A549 (cell line): ENCODE data around the gene HBZ. TPM values are rescaled to one million over a fixed set of nuclear protein-coding genes. Genes with fewer than 3 reads are reported as not detected.

ENCODE experiments used
- ATAC-seq, 2 experiments: fragments of 200-7000 bp in 1 of 2; fragments of >200 bp in 1 of 2; cut with Nextera tagmentation in 1 of 2; cut with Tn5 transposase in 1 of 2; 3 replicates each; pipeline versions ENCODE4 v1.8.0 to v1.9.1; 2018 to 2020; ENCODE audit warnings: mild to moderate bottlenecking in 1 of 2, moderate library complexity in 1 of 2
- CTCF ChIA-PET: fragments of 300-600 bp; sonication (Branson Sonifier 250); formaldehyde crosslinking; extraction: SDS; loops from one replicate; lab custom pipeline; 2021; ENCODE audit warnings: antibody characterized with exemption, inconsistent platforms; lab: Yijun Ruan, JAX
- POLR2A ChIA-PET: fragments of 350-600 bp; formaldehyde crosslinking; extraction: SDS; loops from one replicate; lab custom pipeline; 2021; ENCODE audit warnings: antibody characterized with exemption, inconsistent platforms; lab: Yijun Ruan, JAX
- DNase-seq, 2 experiments: peaks; one replicate each; pipeline versions ENCODE4 v3.0.0 to v3.0.0-alpha.2; 2011 to 2016; ENCODE audit warnings: low read depth in 1 of 2, low spot score in 1 of 2
- FAIRE-seq: peaks from 2 replicates; lab custom pipeline; 2011; peaks lifted over from hg19 to GRCh38; lab: Jason Lieb, UNC
- H3K27ac ChIP-seq, 2 experiments: fragments of >200 bp; sonication (Bioruptor Twin); formaldehyde crosslinking; 3 replicates each; pipeline ENCODE4 v1.5.1; 2016 to 2017
- H3K4me1 ChIP-seq: fragments of >200 bp; sonication (Bioruptor Twin); formaldehyde crosslinking; 3 replicates; pipeline ENCODE4 v1.6.1; 2016
- H3K4me2 ChIP-seq: fragments of >200 bp; sonication (Bioruptor Twin); formaldehyde crosslinking; 3 replicates; pipeline ENCODE4 v1.6.1; 2016
- H3K4me3 ChIP-seq: fragments of >200 bp; sonication (Bioruptor Twin); formaldehyde crosslinking; 3 replicates; pipeline ENCODE4 v1.5.1; 2016
- H3K9me3 ChIP-seq: fragments of >200 bp; sonication (Bioruptor Twin); formaldehyde crosslinking; 3 replicates; pipeline ENCODE4 v1.6.1; 2016
- BHLHE40 ChIP-seq: IDR thresholded peaks from 2 replicates; pipeline ENCODE4 v1.6.1; 2012; ENCODE audit warnings: low read depth, low read length, inconsistent platforms
- CBX2 ChIP-seq: fragments of 200-600 bp; sonication (generic); IDR thresholded peaks from 2 replicates; pipeline ENCODE4 v1.6.1; 2016; ENCODE audit warnings: low read depth, mild to moderate bottlenecking, borderline replicate concordance
- CEBPB ChIP-seq, 2 experiments: fragments of >200 bp in 1 of 2; sonication (Bioruptor Twin) in 1 of 2; formaldehyde crosslinking in 1 of 2; IDR thresholded peaks; 2 replicates each; pipeline ENCODE4 v1.6.1; 2012 to 2016
- CHD4 ChIP-seq: fragments of 200-600 bp; sonication (generic); IDR thresholded peaks from 2 replicates; pipeline ENCODE4 v1.6.1; 2016; ENCODE audit warnings: antibody characterized with exemption, mild to moderate bottlenecking, borderline replicate concordance
- FOSB ChIP-seq: fragments of 250-450 bp; sonication (Bioruptor Pico); IDR thresholded peaks from 2 replicates; pipeline ENCODE4 v1.5.0; 2020; ENCODE audit warnings: mild to moderate bottlenecking, moderate library complexity
- FOSL2 ChIP-seq, 2 experiments: fragments of 450-650 bp in 1 of 2; fragments of >200 bp in 1 of 2; sonication (Bioruptor Twin) in 1 of 2; formaldehyde crosslinking; IDR thresholded peaks; 2 replicates each; pipeline versions ENCODE4 v1.5.0 to v1.6.1; 2016 to 2020; ENCODE audit warnings: mild to moderate bottlenecking in 1 of 2, moderate library complexity in 1 of 2
- GATA3 ChIP-seq: IDR thresholded peaks from 2 replicates; pipeline ENCODE4 v1.6.1; 2012; ENCODE audit warnings: borderline replicate concordance
- HDAC2 ChIP-seq: fragments of 200-600 bp; sonication (generic); IDR thresholded peaks from 2 replicates; pipeline ENCODE4 v1.6.1; 2016
- HEYL ChIP-seq: fragments of 250-450 bp; sonication (Bioruptor Pico); IDR thresholded peaks from 2 replicates; pipeline ENCODE4 v1.8.0; 2021; ENCODE audit warnings: mild to moderate bottlenecking, moderate library complexity
- HOXB5 ChIP-seq: fragments of 250-450 bp; sonication (Bioruptor Pico); IDR thresholded peaks from 2 replicates; pipeline ENCODE4 v1.5.0; 2020; ENCODE audit warnings: mild to moderate bottlenecking, moderate library complexity
- JUNB ChIP-seq: fragments of >200 bp; sonication (Bioruptor Twin); formaldehyde crosslinking; IDR thresholded peaks from 2 replicates; pipeline ENCODE4 v1.6.1; 2016
- KDM5A ChIP-seq: fragments of 200-600 bp; sonication (generic); IDR thresholded peaks from 2 replicates; pipeline ENCODE4 v1.6.1; 2016; ENCODE audit warnings: antibody characterized with exemption, mild to moderate bottlenecking
- POLR2A ChIP-seq: IDR thresholded peaks from 2 replicates; pipeline ENCODE4 v1.6.1; 2012; ENCODE audit warnings: mild to moderate bottlenecking, low read length
- RAD21 ChIP-seq, 2 experiments: fragments of >200 bp in 1 of 2; sonication (Bioruptor Twin) in 1 of 2; formaldehyde crosslinking in 1 of 2; IDR thresholded peaks in 1 of 2; conservative IDR thresholded peaks in 1 of 2; 2 replicates in 1 of 2; 3 replicates in 1 of 2; pipeline ENCODE4 v1.6.1; 2012 to 2018; ENCODE audit warnings: inconsistent platforms in 1 of 2
- RARB ChIP-seq: fragments of 250-450 bp; sonication (Bioruptor Pico); IDR thresholded peaks from 2 replicates; pipeline ENCODE4 v1.8.0; 2021; ENCODE audit warnings: mild to moderate bottlenecking, moderate library complexity
- SMC3 ChIP-seq: fragments of >200 bp; sonication (Bioruptor Twin); formaldehyde crosslinking; IDR thresholded peaks from 3 replicates; pipeline ENCODE4 v1.6.1; 2018; ENCODE audit warnings: inconsistent platforms
- SREBF2 ChIP-seq: fragments of 450-650 bp; IDR thresholded peaks from 2 replicates; pipeline ENCODE4 v1.6.1; 2014; ENCODE audit warnings: mild to moderate bottlenecking, moderate library complexity
- TP53 ChIP-seq: fragments of 250-450 bp; sonication (Bioruptor Pico); IDR thresholded peaks from 2 replicates; pipeline ENCODE4 v1.5.0; 2021; ENCODE audit warnings: mild to moderate bottlenecking, moderate library complexity
- ZSCAN20 ChIP-seq: fragments of 250-450 bp; sonication (Bioruptor Pico); IDR thresholded peaks from 2 replicates; pipeline ENCODE4 v1.8.0; 2022; ENCODE audit warnings: mild to moderate bottlenecking, moderate library complexity
- WGBS: methylation state at CpG from one replicate; pipeline ENCODE4 v1.1.6; 2017; ENCODE audit errors: missing lambda C conversion rate; 5-methylcytosine and 5-hydroxymethylcytosine counted together
- polyA plus RNA-seq, 4 experiments: library from polyadenylated mRNA; depleted of rRNA in 3 of 4; stranded (reverse); fragments of >200 nt; fragmentation: RNase III in 1 of 4; extraction: RNeasy Plus Mini Kit Qiagen cat#74134 plus additional on column Dnase treatment in 1 of 4; gene quantifications; 2 replicates in 3 of 4; 3 replicates in 1 of 4; pipeline ENCODE4 v1.2.3, GENCODE V29; 2011 to 2017
- TF ChIP-seq, protein P1 (sequence below): fragments of 250-450 bp; sonication (Bioruptor Pico); IDR thresholded peaks from 2 replicates; pipeline ENCODE4 v1.5.0; 2020; ENCODE audit warnings: low read depth, mild to moderate bottlenecking, moderate library complexity
- TF ChIP-seq, protein P2 (sequence below): fragments of >200 bp; sonication (Bioruptor Twin); formaldehyde crosslinking; IDR thresholded peaks from 3 replicates; pipeline ENCODE4 v1.5.1; 2016
- TF ChIP-seq, protein P3 (sequence below): IDR thresholded peaks from 2 replicates; pipeline ENCODE4 v1.6.1; 2012

The HBZ gene
- polyA plus RNA-seq, 2 of the 4 experiments (the other 2 are of a cell fraction), result not detected

DNA sequence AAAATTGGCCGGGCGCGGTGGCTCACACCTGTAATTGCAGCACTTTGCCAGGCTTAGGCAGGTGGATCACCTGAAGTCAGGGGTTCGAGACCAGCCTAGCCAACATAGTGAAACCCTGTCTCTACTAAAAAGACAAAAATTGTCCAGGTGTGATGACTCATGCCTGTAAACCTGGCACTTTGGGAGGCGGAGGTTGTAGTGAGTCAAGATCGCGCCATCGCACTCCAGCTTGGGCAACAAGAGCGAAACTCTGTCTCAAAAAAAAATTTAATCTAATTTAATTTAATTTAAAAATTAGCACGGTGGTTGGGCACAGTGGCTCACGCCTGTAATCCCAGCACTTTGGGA lies 26.2 kb downstream of the HBZ start:
- ATAC-seq, result no peak
- POLR2A ChIA-PET, result no interaction called here

DNA sequence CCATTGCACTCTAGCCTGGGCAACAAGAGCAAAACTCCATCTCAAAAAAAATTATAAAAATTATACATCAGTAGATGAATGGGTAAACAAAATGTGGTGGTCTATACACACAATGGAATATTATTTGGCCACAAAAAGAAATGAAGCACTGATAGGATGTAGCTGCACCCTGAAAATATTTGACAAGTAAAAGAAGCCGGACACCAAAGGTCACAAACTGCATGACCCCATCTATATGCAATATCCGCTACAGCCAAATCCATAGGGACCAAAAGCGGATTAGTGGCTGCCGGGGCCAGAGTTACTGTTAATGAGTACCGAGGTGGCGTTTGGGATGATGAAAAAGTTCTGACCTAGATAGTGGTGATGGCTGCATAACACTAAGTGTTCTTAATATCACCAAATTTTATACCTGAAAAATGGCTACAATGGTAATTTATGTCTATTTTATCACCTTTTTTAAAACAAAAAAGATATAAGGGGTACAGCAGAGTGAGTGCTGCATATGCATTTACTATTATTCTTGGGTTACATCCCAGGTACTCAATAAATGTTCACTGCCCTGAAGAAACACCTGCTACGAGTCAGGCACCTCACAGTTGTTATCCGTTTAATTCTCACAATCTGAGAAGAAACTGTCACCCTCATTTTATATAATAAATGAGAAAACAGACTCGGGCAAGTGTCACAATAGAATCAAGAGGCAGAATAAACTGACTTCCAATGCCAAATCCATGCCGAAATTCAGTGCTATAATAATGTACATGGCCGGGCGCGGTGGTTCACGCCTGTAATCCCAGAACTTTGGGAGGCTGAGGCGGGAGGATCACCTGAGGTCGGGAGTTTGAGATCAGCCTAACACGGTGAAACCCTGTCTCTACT lies 27.0 kb downstream of the HBZ start:
- H3K4me2 ChIP-seq, result peak overlapping the region; percentile 100
- no peaks in the 10 kb centered on the region for H3K9me3 ChIP-seq
- no peak overlapping the region for H3K27ac ChIP-seq
- TF ChIP-seq HDAC2 (no peak), BHLHE40 (no peak), JUNB (no peak), CHD4 (no peak), GATA3 (no peak), HOXB5 (CRISPR knock-in tag) (no peak)
- H3K4me1 ChIP-seq, result peaks cover 9% of the 10 kb centered on the region; the same call in 1 of the 3 replicates
- WGBS, result 81% methylated on average over 17 of the region's 17 CpGs
- ChIA-PET POLR2A (interaction anchor here (1.0 to 1.6 kb wide), 2 partner anchors 72 to 113 kb away, joined by 4 to 7 read pairs; no protein-coding TSS in a partner anchor), CTCF (interaction anchor here (0.9 to 5.8 kb wide), 32 partner anchors 11 to 192 kb away, joined by 3 to 104 read pairs (median 5); partner anchors contain the start of genes HBM and RHBDF1)
- DNase-seq (no peak), FAIRE-seq (no peak), ATAC-seq (no peak)
- H3K4me3 ChIP-seq, result peak overlapping the region; percentile 48

More for the DNA sequence above, 26.2 kb downstream of the HBZ start:
- no peaks in the 10 kb centered on the region for H3K9me3 ChIP-seq
- 89% methylated on average over 11 of the region's 11 CpGs for WGBS
- no peak overlapping the region for H3K4me3 ChIP-seq
- no peak for DNase-seq
- H3K4me2 ChIP-seq, result no peak overlapping the region
- no peak for TF ChIP-seq FOSL2 (IDR thresholded peaks at IDR 0.05)
- peak; percentile 13; the same call in 1 of the 2 replicates for TF ChIP-seq FOSL2 (CRISPR knock-in tag; IDR thresholded peaks at IDR 0.05)
- TF ChIP-seq, protein P1, sequence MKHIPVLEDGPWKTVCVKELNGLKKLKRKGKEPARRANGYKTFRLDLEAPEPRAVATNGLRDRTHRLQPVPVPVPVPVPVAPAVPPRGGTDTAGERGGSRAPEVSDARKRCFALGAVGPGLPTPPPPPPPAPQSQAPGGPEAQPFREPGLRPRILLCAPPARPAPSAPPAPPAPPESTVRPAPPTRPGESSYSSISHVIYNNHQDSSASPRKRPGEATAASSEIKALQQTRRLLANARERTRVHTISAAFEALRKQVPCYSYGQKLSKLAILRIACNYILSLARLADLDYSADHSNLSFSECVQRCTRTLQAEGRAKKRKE (CRISPR knock-in tag), result no peak
- TF ChIP-seq ZSCAN20, result no peak
- no peak for TF ChIP-seq HEYL (CRISPR knock-in tag)
- TF ChIP-seq, all 56 proteins: peak for 1
- Histone ChIP-seq H3K27ac (no peak overlapping the region), H3K4me1 (peaks cover 9% of the 10 kb centered on the region; the same call in 1 of the 3 replicates)
- no peak for FAIRE-seq
- CTCF ChIA-PET, result interaction anchor here (0.6 to 5.8 kb wide), 6 partner anchors 10 to 184 kb away, joined by 3 to 88 read pairs (median 4); partner anchors contain the start of gene HBM

DNA sequence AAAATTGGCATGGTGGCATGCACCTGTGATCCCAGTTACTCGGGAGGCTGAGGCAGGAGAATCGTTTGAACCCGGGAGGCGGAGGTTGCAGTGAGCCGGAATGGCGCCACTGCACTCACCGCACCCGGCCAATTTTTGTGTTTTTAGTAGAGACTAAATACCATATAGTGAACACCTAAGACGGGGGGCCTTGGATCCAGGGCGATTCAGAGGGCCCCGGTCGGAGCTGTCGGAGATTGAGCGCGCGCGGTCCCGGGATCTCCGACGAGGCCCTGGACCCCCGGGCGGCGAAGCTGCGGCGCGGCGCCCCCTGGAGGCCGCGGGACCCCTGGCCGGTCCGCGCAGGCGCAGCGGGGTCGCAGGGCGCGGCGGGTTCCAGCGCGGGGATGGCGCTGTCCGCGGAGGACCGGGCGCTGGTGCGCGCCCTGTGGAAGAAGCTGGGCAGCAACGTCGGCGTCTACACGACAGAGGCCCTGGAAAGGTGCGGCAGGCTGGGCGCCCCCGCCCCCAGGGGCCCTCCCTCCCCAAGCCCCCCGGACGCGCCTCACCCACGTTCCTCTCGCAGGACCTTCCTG lies 27.7 kb downstream of the HBZ start, which contains the start of gene HBQ1:
Gene HBQ1 (plus strand): TSS at position 359 of the 575 bp plus-strand sequence. CDS start 28 bp downstream, at position 387.
- peak within 1 kb of the TSS; percentile 48 for H3K4me3 ChIP-seq
- WGBS, result 14% methylated on average over 24 of the region's 59 CpGs
- CTCF ChIA-PET, result interaction anchor here (0.6 to 5.8 kb wide), 49 partner anchors 11 to 191 kb away, joined by 3 to 104 read pairs (median 4); partner anchors contain the start of genes FAM234A, HBM and RHBDF1

More for the DNA sequence above, 27.7 kb downstream of the HBZ start, which contains the start of gene HBQ1:
- H3K27ac ChIP-seq, result peak within 1 kb of the TSS; percentile 56 to 82; a peak in 5 of 6 replicates
- POLR2A ChIA-PET, result interaction anchor here (1.0 to 1.6 kb wide), 2 partner anchors 73 to 114 kb away, joined by 4 to 7 read pairs; no protein-coding TSS in a partner anchor
- no peak for FAIRE-seq
- DNase-seq, result peak; percentile 51 to 73
- peak within 1 kb of the TSS; percentile 100 for H3K4me2 ChIP-seq
- H3K9me3 ChIP-seq, result no peaks in the 10 kb centered on the region
- peak; percentile 37 to 64 for ATAC-seq
- TF ChIP-seq, protein P2, sequence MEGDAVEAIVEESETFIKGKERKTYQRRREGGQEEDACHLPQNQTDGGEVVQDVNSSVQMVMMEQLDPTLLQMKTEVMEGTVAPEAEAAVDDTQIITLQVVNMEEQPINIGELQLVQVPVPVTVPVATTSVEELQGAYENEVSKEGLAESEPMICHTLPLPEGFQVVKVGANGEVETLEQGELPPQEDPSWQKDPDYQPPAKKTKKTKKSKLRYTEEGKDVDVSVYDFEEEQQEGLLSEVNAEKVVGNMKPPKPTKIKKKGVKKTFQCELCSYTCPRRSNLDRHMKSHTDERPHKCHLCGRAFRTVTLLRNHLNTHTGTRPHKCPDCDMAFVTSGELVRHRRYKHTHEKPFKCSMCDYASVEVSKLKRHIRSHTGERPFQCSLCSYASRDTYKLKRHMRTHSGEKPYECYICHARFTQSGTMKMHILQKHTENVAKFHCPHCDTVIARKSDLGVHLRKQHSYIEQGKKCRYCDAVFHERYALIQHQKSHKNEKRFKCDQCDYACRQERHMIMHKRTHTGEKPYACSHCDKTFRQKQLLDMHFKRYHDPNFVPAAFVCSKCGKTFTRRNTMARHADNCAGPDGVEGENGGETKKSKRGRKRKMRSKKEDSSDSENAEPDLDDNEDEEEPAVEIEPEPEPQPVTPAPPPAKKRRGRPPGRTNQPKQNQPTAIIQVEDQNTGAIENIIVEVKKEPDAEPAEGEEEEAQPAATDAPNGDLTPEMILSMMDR, result peak; percentile 85
- TF ChIP-seq BHLHE40 (no peak), POLR2A (no peak), KDM5A (no peak), TP53 (CRISPR knock-in tag) (no peak), SREBF2 (no peak), CEBPB (IDR thresholded peaks at IDR 0.05) (no peak), SMC3 (peak; percentile 59), RARB (CRISPR knock-in tag) (no peak), RAD21 (conservative IDR thresholded peaks at IDR 0.05 in 1 of 2, IDR thresholded peaks at IDR 0.05 in 1 of 2) (peak; percentile 31 to 49; a peak in 2 of 5 replicates), CBX2 (no peak), FOSB (CRISPR knock-in tag) (no peak), FOSL2 (IDR thresholded peaks at IDR 0.05) (no peak), FOSL2 (CRISPR knock-in tag; IDR thresholded peaks at IDR 0.05) (no peak)
- TF ChIP-seq, protein P3, sequence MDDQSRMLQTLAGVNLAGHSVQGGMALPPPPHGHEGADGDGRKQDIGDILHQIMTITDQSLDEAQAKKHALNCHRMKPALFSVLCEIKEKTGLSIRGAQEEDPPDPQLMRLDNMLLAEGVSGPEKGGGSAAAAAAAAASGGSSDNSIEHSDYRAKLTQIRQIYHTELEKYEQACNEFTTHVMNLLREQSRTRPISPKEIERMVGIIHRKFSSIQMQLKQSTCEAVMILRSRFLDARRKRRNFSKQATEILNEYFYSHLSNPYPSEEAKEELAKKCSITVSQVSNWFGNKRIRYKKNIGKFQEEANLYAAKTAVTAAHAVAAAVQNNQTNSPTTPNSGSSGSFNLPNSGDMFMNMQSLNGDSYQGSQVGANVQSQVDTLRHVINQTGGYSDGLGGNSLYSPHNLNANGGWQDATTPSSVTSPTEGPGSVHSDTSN, result no peak
- TF ChIP-seq, all 56 proteins: peak for 3
- peaks cover 9% of the 10 kb centered on the region; the same call in 1 of the 3 replicates for H3K4me1 ChIP-seq
